ENCODE results near the gene BHLHE40. TPM values are rescaled to one million over a fixed set of nuclear protein-coding genes. Genes with fewer than 3 reads are reported as not detected.
A peak's percentile ranks its signal among the peaks of the same experiment; 100 is the strongest.

BHLHE40 gene
- polyA plus RNA-seq, 2 of the 4 experiments (the other 2 are of a cell fraction): 102 to 160 TPM

DNA sequence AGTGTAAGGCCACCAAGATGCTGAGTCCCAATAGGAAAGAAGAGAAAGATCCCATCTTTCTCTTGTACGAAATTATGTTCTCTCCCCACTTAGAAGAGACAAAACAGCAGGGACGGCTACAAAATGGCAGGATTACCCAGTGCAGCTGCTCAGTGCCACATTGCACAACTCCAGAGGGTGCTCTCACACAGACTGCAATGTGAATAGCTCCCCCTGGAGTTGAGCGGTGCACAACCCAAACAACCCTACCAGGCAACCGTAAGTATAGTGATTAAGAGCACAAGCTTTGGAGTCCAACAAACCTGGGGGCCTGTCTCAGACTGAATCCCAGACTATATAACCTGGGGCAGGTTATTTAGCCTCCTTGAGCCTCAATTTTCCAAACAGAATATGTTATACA is 3.1 kb upstream of the BHLHE40 start (continued):
- TF ChIP-seq, protein P1, sequence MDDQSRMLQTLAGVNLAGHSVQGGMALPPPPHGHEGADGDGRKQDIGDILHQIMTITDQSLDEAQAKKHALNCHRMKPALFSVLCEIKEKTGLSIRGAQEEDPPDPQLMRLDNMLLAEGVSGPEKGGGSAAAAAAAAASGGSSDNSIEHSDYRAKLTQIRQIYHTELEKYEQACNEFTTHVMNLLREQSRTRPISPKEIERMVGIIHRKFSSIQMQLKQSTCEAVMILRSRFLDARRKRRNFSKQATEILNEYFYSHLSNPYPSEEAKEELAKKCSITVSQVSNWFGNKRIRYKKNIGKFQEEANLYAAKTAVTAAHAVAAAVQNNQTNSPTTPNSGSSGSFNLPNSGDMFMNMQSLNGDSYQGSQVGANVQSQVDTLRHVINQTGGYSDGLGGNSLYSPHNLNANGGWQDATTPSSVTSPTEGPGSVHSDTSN (IDR thresholded peaks at IDR 0.05): no peak
- TF ChIP-seq NFE2L2 (conservative IDR thresholded peaks at IDR 0.05; ENCODE audit: low read length): no peak
- TF ChIP-seq, protein P2, sequence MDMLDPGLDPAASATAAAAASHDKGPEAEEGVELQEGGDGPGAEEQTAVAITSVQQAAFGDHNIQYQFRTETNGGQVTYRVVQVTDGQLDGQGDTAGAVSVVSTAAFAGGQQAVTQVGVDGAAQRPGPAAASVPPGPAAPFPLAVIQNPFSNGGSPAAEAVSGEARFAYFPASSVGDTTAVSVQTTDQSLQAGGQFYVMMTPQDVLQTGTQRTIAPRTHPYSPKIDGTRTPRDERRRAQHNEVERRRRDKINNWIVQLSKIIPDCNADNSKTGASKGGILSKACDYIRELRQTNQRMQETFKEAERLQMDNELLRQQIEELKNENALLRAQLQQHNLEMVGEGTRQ (IDR thresholded peaks at IDR 0.05): no peak
- TF ChIP-seq, protein P3, sequence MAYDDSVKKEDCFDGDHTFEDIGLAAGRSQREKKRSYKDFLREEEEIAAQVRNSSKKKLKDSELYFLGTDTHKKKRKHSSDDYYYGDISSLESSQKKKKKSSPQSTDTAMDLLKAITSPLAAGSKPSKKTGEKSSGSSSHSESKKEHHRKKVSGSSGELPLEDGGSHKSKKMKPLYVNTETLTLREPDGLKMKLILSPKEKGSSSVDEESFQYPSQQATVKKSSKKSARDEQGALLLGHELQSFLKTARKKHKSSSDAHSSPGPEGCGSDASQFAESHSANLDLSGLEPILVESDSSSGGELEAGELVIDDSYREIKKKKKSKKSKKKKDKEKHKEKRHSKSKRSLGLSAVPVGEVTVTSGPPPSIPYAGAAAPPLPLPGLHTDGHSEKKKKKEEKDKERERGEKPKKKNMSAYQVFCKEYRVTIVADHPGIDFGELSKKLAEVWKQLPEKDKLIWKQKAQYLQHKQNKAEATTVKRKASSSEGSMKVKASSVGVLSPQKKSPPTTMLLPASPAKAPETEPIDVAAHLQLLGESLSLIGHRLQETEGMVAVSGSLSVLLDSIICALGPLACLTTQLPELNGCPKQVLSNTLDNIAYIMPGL (CRISPR knock-in tag; IDR thresholded peaks at IDR 0.05; ENCODE audit: borderline replicate concordance): no peak
- TF ChIP-seq KDM1A (IDR thresholded peaks at IDR 0.05; ENCODE audit: low read depth): no peak
- no peak for TF ChIP-seq BHLHE40 (IDR thresholded peaks at IDR 0.05; ENCODE audit: low read depth, low read length)
- TF ChIP-seq RARB (CRISPR knock-in tag; IDR thresholded peaks at IDR 0.05): no peak
- TF ChIP-seq, protein P4, sequence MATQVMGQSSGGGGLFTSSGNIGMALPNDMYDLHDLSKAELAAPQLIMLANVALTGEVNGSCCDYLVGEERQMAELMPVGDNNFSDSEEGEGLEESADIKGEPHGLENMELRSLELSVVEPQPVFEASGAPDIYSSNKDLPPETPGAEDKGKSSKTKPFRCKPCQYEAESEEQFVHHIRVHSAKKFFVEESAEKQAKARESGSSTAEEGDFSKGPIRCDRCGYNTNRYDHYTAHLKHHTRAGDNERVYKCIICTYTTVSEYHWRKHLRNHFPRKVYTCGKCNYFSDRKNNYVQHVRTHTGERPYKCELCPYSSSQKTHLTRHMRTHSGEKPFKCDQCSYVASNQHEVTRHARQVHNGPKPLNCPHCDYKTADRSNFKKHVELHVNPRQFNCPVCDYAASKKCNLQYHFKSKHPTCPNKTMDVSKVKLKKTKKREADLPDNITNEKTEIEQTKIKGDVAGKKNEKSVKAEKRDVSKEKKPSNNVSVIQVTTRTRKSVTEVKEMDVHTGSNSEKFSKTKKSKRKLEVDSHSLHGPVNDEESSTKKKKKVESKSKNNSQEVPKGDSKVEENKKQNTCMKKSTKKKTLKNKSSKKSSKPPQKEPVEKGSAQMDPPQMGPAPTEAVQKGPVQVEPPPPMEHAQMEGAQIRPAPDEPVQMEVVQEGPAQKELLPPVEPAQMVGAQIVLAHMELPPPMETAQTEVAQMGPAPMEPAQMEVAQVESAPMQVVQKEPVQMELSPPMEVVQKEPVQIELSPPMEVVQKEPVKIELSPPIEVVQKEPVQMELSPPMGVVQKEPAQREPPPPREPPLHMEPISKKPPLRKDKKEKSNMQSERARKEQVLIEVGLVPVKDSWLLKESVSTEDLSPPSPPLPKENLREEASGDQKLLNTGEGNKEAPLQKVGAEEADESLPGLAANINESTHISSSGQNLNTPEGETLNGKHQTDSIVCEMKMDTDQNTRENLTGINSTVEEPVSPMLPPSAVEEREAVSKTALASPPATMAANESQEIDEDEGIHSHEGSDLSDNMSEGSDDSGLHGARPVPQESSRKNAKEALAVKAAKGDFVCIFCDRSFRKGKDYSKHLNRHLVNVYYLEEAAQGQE (IDR thresholded peaks at IDR 0.05): no peak
- TF ChIP-seq, protein P5, sequence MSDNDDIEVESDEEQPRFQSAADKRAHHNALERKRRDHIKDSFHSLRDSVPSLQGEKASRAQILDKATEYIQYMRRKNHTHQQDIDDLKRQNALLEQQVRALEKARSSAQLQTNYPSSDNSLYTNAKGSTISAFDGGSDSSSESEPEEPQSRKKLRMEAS (IDR thresholded peaks at IDR 0.05): peak; percentile 48; the same call in 1 of the 2 replicates
- no peak for TF ChIP-seq KDM5A (IDR thresholded peaks at IDR 0.05)
- TF ChIP-seq MYC (IDR thresholded peaks at IDR 0.05; ENCODE audit: borderline replicate concordance, low read length): no peak
- TF ChIP-seq RNF2 (IDR thresholded peaks at IDR 0.05; ENCODE audit: borderline replicate concordance, low read depth): no peak
- TF ChIP-seq POLR2A (IDR thresholded peaks at IDR 0.05; ENCODE audit: low read length): no peak
- TF ChIP-seq, protein P6, sequence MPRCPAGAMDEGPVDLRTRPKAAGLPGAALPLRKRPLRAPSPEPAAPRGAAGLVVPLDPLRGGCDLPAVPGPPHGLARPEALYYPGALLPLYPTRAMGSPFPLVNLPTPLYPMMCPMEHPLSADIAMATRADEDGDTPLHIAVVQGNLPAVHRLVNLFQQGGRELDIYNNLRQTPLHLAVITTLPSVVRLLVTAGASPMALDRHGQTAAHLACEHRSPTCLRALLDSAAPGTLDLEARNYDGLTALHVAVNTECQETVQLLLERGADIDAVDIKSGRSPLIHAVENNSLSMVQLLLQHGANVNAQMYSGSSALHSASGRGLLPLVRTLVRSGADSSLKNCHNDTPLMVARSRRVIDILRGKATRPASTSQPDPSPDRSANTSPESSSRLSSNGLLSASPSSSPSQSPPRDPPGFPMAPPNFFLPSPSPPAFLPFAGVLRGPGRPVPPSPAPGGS (IDR thresholded peaks at IDR 0.05): no peak
- TF ChIP-seq TFCP2L1 (CRISPR knock-in tag; IDR thresholded peaks at IDR 0.05): no peak

DNA sequence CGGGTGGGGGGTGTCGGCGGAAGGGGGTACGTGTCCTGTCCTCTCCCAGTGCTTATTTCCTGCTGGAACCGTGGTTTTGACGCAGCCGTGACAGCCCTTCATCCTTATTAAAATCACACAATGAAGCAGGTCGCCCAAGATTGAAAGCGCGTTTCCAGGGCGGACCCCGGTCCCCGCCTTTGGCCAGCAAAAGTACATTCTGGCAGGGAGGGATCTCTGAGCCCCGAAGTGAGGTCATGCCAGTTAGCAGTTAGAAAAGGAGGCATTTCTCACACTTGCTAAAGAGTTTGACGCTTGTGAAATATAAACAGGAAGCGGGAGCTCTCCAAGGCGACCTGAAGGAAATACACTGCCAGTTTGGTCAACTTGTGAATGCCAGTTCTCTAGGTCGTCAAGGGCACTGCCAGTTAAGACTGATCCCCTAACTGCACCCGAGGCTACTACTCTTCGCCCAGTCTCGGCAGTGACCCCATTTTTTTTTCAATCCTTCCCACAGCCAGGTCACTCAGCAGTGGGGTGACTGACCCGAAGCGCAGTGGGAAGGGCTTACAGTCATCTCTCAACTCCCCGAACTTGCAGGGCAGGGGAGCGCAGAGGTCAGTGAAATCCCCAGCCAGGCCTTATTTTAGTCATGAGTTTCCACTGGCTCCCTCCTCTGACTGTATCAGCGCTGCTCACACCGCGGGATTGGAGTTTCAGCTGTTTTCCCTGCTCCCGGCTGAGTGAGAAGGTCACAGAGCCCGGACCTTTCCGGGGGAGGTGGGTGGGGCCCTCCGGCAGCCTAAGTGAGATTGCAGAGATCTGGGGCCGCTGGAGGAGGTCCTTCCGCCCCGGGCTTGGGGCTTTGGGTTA is 2.0 kb upstream of the BHLHE40 start:
- peak; percentile 5 to 17; a peak in 5 of 6 replicates for ATAC-seq
- CTCF ChIA-PET: interaction anchor here (0.8 to 17.8 kb wide), 47 partner anchors 9 to 321 kb away, joined by 3 to 602 read pairs (median 7); no protein-coding TSS in a partner anchor
- 0 out of 3 replicates have a peak, but pooled peaks cover 5% of the 10 kb centered on the region for H3K9me3 ChIP-seq
- peaks cover 18% of the 10 kb centered on the region for H3K4me1 ChIP-seq
- peak overlapping the region; percentile 88 for H3K4me3 ChIP-seq
- peak overlapping the region; percentile 88 for H3K4me2 ChIP-seq
- DNase-seq (ENCODE audit: low read depth in 1 of 2, low spot score in 1 of 2): peak; percentile 62 to 88
- WGBS (ENCODE audit: missing lambda C conversion rate): 31% methylated on average over 35 of the region's 35 CpGs
- peak overlapping the region; percentile 96 to 98 for H3K27ac ChIP-seq
- POLR2A ChIA-PET: interaction anchor here (0.7 to 13.9 kb wide), 10 partner anchors 8 to 265 kb away, joined by 3 to 367 read pairs (median 6); no protein-coding TSS in a partner anchor
- no peak for FAIRE-seq
- TF ChIP-seq EP300 (IDR thresholded peaks at IDR 0.05): 0 out of 5 replicates have a peak, but pooled peaks of 1 of the 2 experiments have one; percentile 9
- TF ChIP-seq, protein P7, sequence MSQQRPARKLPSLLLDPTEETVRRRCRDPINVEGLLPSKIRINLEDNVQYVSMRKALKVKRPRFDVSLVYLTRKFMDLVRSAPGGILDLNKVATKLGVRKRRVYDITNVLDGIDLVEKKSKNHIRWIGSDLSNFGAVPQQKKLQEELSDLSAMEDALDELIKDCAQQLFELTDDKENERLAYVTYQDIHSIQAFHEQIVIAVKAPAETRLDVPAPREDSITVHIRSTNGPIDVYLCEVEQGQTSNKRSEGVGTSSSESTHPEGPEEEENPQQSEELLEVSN (IDR thresholded peaks at IDR 0.05; ENCODE audit: borderline replicate concordance, low read depth): peak; percentile 45; the same call in 1 of the 2 replicates
- TF ChIP-seq, protein P8, sequence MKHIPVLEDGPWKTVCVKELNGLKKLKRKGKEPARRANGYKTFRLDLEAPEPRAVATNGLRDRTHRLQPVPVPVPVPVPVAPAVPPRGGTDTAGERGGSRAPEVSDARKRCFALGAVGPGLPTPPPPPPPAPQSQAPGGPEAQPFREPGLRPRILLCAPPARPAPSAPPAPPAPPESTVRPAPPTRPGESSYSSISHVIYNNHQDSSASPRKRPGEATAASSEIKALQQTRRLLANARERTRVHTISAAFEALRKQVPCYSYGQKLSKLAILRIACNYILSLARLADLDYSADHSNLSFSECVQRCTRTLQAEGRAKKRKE (CRISPR knock-in tag; IDR thresholded peaks at IDR 0.05; ENCODE audit: low read depth): peak; percentile 61; the same call in 1 of the 2 replicates
- TF ChIP-seq, protein P6 (IDR thresholded peaks at IDR 0.05): no peak
- no peak for TF ChIP-seq ESRRA (IDR thresholded peaks at IDR 0.05; ENCODE audit: borderline replicate concordance, low read length)
- TF ChIP-seq, protein P9, sequence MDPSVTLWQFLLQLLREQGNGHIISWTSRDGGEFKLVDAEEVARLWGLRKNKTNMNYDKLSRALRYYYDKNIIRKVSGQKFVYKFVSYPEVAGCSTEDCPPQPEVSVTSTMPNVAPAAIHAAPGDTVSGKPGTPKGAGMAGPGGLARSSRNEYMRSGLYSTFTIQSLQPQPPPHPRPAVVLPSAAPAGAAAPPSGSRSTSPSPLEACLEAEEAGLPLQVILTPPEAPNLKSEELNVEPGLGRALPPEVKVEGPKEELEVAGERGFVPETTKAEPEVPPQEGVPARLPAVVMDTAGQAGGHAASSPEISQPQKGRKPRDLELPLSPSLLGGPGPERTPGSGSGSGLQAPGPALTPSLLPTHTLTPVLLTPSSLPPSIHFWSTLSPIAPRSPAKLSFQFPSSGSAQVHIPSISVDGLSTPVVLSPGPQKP (IDR thresholded peaks at IDR 0.05; ENCODE audit: low read depth, low read length): no peak
- peak; percentile 20; the same call in 1 of the 2 replicates for TF ChIP-seq POLR2A (IDR thresholded peaks at IDR 0.05; ENCODE audit: low read length)
- TF ChIP-seq RAD21 (conservative IDR thresholded peaks at IDR 0.05 in 1 of 2, IDR thresholded peaks at IDR 0.05 in 1 of 2): 0 out of 5 replicates have a peak, but pooled peaks of 1 of the 2 experiments have one; percentile 21
